Hematopoietic multipotent progenitor cell treated with erythropoietin and hydrocortisone succinate and interleukin-3 and kit ligand, for 4 days (in vitro differentiated cells): ENCODE results near the gene NR2F2.
"Not testable (repeated sequence)": the region's sequence is repeated elsewhere in the genome, so short reads cannot be mapped to it uniquely, and the experiment has no call there.

Experiments used
- DNase-seq: peaks from one replicate; pipeline ENCODE4 v3.0.0-alpha.2; 2015

Gene NR2F2

DNA sequence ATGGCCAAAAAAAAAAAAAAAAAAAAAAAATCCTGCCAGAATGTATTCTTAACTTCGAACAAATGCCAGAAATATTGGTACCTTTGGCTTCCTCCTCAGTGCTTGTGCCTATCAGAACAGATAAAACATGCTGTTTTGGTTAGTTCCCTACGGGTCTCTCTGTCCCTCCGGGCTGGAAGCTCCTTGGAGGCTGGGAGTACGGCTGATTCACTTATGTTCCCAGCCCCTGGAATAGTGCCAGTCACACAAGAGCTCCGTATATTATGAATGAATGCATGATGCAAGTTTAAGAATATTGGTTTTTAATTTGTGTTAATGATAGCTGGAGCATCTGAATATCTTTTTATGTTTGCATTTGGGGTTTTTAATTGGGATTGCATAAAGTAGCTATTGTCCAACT is 44.0 kb downstream of the NR2F2 start:
- no peak for DNase-seq

DNA sequence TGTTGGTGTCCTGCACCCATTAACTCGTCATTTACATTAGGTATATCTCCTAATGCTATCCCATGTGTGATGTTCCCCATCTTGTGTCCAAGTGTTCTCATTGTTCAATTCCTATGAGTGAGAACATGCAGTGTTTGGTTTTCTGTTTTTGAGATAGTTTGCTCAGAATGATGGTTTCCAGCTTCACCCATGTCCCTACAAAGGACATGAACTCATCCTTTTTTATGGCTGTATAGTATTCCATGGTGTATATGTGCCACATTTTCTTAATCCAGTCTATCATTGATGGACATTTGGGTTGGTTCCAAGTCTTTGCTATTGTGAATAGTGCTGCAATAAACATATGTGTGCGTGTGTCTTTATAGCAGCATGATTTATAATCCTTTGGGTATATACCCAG is 49.1 kb downstream of the NR2F2 start:
- DNase-seq = not testable (repeated sequence)

DNA sequence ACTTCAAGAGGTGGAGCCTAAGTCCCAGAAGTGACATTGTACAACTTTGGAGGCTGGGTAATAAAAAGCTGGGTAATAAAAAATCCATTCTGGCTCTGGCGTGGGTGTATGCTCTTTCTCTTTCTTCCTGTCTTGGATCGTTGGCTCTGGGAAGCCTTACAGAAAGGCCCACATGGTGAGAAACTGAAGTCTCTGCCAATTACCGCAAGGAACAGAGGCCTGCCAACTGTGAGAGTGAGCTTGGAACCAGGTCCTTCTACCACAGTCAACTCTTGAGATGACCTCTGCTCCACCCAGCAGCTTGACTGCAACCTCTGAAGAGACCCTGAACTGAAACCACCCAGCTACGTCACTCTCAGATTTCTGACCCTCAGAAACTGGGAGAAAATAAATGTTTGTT is 51.0 kb downstream of the NR2F2 start:
- no peak for DNase-seq

DNA sequence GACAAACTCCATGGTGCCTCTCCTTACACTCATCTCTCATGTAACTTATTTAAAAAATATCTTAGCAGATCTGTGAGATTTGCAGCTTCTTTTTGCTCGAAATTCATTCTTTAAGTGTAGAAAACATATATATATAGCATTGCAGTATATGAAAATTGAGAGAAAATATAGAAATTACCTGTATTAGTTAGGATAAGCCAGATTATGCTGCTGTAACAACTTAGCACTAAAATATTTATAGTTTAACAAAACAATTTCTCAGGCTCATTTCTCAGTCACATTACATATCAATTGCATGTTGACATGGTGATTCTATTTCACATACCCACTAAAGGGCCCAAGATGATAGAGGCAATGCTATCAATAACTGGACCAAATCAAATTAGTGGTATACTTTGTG is 54.7 kb downstream of the NR2F2 start:
- DNase-seq = no peak

DNA sequence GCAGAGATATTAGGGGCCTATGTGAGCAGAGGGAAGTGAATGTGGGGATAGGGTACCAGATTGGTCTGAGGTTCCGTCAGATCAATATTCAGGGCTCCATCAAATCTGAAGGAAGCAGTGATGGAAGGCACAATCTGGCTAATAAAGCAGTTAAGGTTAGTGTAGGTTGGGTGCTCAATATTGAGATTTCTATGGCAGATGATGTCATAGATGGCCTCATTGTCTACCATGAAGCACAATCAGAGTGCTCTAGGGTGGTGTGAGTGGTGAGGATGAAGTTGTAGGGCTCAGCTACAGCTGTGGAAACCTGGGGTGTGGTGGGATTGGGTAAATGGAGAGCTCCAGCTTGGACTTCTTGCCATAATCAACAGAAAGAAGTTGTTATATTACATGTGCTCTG is 58.2 kb downstream of the NR2F2 start:
- DNase-seq = no peak
